GM19099 (cell line): Measurements from ENCODE around the gene NKX2-3.

ENCODE experiments used
- POLR2A ChIP-seq: IDR thresholded peaks from 3 replicates; pipeline ENCODE4 v1.6.1; 2011; ENCODE audit warnings: low read depth; ENCODE audit not compliant: insufficient read length; ENCODE audit errors: extremely low read depth

The NKX2-3 gene

GRCh38 chr10:99579971-99580370 lies 47.2 kb downstream of the NKX2-3 start:
- TF ChIP-seq POLR2A = no peak

- no peak for TF ChIP-seq POLR2A
Observed at GRCh38 chr10:99582255-99582770, 49.6 kb downstream of the NKX2-3 start.

GRCh38 chr10:99583687-99584086 lies 50.9 kb downstream of the NKX2-3 start:
- no peak for TF ChIP-seq POLR2A
